Measurements from ENCODE around the gene SUOX.
"Not testable (repeated sequence)": the region's sequence is repeated elsewhere in the genome, so short reads cannot be mapped to it uniquely, and the experiment has no call there.

SUOX gene

DNA sequence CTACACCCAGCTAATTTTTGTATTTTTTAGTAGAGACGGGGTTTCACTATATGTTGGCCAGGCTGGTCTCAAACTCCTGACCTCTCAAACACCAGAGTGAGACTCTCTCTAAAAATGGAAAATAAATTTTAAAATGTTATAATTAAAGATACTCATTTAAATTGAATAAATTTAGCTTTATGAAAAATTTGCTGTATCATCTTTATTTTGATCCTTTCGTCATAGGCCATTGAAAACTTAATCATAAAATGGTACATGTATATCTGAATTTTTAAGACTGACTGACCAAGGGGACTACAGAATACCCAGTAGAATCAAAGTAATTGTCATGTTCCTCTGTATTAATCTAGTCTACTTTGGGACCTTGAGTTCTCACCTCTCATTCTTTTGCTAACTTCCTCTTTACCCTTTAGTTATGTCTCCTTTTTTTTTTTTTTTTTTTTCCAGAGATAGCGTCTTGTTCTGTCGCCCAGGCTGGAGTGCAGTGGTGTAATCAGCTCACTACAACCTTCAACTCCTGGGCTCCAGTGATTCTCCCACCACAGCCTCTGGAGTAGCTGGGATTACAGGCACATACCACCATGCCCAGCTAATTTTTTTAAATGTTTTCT, 13.7 kb upstream of the SUOX start:
- TF ChIP-seq, protein P1, sequence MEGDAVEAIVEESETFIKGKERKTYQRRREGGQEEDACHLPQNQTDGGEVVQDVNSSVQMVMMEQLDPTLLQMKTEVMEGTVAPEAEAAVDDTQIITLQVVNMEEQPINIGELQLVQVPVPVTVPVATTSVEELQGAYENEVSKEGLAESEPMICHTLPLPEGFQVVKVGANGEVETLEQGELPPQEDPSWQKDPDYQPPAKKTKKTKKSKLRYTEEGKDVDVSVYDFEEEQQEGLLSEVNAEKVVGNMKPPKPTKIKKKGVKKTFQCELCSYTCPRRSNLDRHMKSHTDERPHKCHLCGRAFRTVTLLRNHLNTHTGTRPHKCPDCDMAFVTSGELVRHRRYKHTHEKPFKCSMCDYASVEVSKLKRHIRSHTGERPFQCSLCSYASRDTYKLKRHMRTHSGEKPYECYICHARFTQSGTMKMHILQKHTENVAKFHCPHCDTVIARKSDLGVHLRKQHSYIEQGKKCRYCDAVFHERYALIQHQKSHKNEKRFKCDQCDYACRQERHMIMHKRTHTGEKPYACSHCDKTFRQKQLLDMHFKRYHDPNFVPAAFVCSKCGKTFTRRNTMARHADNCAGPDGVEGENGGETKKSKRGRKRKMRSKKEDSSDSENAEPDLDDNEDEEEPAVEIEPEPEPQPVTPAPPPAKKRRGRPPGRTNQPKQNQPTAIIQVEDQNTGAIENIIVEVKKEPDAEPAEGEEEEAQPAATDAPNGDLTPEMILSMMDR (IDR thresholded peaks at IDR 0.05; ENCODE audit: borderline replicate concordance, insufficient read depth, low read depth, low read length), result no peak
- no peak overlapping the region for H3K4me3 ChIP-seq (ENCODE audit: low read depth, low read length)

DNA sequence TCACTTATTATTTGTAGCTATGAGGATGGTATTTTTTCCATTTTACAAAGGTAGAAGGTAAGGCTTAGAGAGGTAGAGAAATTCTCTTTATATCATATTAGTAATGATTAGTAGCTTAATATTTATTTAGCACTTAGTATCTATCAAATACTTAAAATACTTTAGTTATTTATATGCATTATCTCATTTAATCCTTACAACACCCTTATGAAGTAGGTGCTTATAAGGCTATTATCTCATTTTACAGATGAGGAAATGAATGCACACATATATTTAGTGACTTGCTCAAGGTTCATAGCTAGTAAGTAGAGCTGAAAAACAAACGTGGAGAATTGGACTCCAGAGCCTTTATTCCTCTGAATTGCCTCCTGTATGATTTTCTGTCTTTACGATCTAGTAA, 12.2 kb upstream of the SUOX start:
- TF ChIP-seq, protein P1 (IDR thresholded peaks at IDR 0.05; ENCODE audit: borderline replicate concordance, insufficient read depth, low read depth, low read length), result no peak

DNA sequence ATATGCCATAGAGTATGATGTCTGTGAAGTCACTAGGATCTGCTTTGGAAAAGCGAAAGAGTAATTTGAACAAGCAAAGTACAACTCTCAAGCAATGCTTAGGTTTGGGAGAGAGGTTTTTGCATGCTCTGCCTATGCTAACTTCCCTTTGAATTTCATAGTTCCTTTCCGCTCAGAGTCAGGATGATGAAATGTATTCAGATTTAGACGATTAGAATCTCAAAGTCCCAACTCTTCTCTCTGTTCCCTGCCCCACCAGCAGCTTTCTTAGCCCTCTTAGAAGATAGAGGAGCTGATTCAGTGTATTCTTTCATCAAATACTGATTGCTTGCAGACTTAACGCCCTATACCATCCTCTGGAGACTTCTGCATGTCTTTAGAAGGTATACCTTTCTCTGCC, 11.7 kb upstream of the SUOX start:
- TF ChIP-seq, protein P1 (IDR thresholded peaks at IDR 0.05; ENCODE audit: borderline replicate concordance, insufficient read depth, low read depth, low read length), result no peak
- no peak overlapping the region for H3K4me3 ChIP-seq (ENCODE audit: low read depth, low read length)

More for the DNA sequence above, 12.2 kb upstream of the SUOX start:
- H3K4me3 ChIP-seq (ENCODE audit: low read depth, low read length), result no peak overlapping the region

DNA sequence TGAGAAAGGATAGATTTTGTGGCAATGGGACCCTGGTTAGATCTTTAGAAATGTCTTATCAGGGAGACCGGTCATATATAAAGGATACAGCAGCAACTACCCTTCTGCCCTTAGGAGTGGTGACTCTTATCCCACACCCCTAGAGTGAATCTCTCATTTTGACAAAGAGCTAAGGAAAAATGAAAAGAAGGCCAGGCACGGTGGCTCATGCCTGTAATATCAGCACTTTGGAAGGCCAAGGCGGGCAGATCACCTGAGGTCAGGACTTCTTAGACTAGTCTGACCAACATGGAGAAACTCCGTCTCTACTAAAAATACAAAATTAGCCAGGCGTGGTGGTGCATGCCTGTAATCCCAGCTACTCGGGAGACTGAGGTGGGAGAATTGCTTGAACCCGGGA, 11.1 kb upstream of the SUOX start:
- H3K4me3 ChIP-seq (ENCODE audit: low read depth, low read length), result not testable (repeated sequence)

DNA sequence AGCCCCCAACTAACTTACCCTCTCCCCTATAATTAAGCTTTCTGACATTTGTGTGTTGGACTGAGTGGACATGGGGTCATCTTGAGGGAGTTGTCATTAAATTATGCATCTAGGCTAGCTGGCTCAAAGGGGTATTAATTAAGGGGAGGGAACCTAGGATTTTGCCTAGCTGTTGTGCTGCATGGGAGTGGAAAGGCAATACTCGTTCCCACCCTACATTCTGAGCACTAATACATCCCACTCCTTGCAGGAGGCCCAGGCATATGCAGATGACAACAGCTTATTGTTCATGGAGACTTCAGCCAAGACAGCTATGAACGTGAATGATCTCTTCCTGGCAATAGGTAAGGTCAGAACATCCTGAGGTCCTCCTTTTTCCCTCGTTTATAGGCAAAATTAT, 6.0 kb upstream of the SUOX start:
- TF ChIP-seq, protein P1 (IDR thresholded peaks at IDR 0.05; ENCODE audit: borderline replicate concordance, insufficient read depth, low read depth, low read length), result no peak
- H3K4me3 ChIP-seq (ENCODE audit: low read depth, low read length), result no peak overlapping the region

DNA sequence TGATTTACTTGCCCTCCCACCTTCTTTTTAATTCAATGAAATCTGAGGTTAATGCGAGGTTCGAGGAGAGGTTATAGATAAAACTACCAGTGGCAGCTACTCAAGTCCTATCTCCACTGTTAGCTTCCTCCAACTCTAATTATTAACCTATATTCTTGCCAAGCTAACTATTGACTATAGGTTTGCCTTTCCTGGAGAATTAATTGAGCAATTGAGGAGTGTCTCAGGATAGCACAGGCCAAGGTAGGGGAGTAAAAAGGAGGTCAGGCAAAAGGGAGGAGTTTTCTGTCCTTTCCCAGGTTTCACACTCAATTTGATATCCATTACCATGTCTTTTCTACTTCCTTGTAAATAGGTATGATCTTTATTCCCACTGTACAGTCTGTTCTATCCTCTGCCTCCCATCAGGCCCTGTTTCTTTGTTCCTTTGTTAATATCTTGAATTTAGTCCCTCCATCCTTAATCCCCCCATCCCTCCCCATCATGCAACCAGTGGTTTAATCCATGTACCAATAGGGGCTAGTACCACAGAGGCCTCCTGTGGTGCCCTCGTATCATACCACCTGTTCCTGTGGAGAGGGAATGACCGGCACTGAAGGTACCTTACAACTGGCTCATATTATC, 3.7 kb upstream of the SUOX start:
- no peak overlapping the region for H3K4me3 ChIP-seq (ENCODE audit: low read depth, low read length)
- TF ChIP-seq, protein P1 (IDR thresholded peaks at IDR 0.05; ENCODE audit: borderline replicate concordance, insufficient read depth, low read depth, low read length), result no peak

DNA sequence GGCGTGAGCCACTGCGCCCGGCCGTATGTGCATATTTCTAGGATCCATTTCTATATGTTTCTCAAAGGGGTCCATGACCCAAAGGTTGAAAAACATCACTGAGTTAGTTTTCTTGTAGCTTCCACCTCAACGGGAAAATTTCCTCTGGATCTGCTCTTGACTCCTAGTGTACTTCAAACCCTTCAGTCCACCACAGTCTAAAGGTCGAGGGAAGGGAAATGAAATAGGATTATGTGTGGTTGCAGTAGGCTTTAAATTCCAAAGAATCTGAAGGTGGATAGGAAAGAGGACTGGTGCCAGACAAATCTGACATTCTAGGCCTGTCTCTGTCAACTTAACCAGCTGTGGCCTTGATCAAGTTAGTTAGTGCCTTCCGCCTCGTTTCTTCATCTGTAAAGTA, 1.7 kb upstream of the SUOX start:
- no peak overlapping the region for H3K4me3 ChIP-seq (ENCODE audit: low read depth, low read length)
- TF ChIP-seq, protein P1 (IDR thresholded peaks at IDR 0.05; ENCODE audit: borderline replicate concordance, insufficient read depth, low read depth, low read length), result no peak

Measured in GM12875 (cell line).